ENCODE data around the gene CCND2.

CCND2 gene

DNA sequence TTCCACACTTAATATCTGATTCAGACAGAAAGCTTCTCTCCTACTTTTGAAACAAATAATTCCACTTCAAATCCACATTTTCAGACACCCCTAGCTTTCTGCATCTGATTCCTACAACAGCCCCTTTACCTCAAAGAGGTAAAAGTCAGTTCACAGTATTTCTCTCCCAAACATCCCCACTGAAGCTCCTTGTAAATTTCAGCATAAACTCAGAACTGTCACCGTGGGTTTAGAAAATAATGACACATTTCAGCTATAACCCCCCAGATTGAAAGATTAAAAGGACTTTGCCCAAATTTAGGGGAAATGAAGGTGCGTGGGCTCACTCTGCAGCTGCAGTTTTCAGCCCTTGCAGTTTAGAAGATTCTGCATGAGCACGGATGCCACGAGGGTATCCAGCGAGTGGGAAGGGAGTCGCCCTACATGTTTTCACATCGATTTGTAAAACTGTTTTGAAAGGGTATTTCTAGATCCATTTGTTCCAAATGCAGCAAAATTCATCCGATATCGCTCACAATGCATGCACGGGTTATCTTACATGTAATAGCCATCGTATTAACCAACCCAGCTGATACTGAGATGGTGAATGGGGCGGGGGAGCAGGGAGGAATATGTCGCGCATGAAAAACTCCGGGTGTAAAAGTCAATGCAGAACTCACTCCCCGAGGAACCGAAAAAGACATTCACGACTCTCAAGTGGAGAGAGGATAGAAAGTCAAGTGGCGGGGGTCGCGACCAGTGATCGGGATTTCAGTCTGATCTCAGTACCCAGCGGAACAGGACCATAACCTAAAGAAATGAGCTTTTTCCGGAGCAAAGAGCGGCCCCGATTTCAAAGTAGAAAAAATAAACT is 5.0 kb upstream of the CCND2 start:
- Mint-ChIP-seq H3K4me3 (peak overlapping the region; percentile 91 to 96 (median 93)), H3K27ac (peak overlapping the region; percentile 93 to 98 (median 97)), H3K36me3 (ENCODE audit: low read depth) (no peaks in the 10 kb centered on the region), H3K9me3 (no peaks in the 10 kb centered on the region), H3K27me3 (ENCODE audit: low read depth) (peaks cover 28% of the 10 kb centered on the region), H3K4me1 (peaks cover 12% of the 10 kb centered on the region)
- TF ChIP-seq, protein P1, sequence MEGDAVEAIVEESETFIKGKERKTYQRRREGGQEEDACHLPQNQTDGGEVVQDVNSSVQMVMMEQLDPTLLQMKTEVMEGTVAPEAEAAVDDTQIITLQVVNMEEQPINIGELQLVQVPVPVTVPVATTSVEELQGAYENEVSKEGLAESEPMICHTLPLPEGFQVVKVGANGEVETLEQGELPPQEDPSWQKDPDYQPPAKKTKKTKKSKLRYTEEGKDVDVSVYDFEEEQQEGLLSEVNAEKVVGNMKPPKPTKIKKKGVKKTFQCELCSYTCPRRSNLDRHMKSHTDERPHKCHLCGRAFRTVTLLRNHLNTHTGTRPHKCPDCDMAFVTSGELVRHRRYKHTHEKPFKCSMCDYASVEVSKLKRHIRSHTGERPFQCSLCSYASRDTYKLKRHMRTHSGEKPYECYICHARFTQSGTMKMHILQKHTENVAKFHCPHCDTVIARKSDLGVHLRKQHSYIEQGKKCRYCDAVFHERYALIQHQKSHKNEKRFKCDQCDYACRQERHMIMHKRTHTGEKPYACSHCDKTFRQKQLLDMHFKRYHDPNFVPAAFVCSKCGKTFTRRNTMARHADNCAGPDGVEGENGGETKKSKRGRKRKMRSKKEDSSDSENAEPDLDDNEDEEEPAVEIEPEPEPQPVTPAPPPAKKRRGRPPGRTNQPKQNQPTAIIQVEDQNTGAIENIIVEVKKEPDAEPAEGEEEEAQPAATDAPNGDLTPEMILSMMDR (IDR thresholded peaks at IDR 0.05; ENCODE audit: unreplicated experiment in 3 of 3) = no peak

DNA sequence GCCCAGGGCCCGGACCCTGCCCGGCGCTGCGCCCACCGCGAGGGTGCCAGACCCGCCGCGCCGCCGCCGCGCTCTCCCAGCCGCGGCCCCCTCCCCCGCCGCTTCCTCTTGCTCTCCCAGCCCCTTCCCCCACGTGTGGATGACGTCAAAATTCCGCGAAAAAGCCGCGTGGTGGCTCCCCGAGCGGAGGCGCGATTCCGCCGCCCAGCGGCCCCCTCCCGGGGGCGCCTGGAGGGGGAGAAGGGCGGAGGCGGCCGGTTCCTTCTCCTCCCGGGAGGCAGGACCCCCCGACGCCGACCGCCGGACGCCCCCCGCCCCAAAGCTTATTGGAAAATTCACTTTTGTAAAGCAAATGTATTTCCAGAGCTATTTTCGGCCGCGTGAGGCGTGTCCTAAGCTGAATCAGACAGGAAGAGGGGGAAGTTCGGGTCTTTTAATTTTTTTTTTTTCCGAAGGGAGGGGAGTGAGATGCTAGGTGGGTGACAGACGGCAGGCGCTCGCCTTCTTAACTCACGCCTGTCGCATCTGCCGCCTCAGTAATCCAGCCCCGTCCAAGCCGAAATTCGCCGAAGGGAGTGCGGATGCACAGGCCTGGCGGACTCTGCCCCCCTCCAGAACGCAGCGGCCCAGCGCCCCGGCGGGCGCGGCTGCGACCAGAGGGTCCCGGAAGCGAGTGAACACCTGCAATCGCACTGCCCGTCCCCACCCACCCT is 4.1 kb upstream of the CCND2 start:
- peak overlapping the region; percentile 93 to 97 (median 97) for H3K27ac Mint-ChIP-seq
- H3K9me3 Mint-ChIP-seq = no peaks in the 10 kb centered on the region
- peaks cover 12% of the 10 kb centered on the region for H3K4me1 Mint-ChIP-seq
- H3K27me3 Mint-ChIP-seq (ENCODE audit: low read depth) = peaks cover 28% of the 10 kb centered on the region
- H3K36me3 Mint-ChIP-seq (ENCODE audit: low read depth) = no peaks in the 10 kb centered on the region
- H3K4me3 Mint-ChIP-seq = peak overlapping the region; percentile 89 to 96 (median 91)
- TF ChIP-seq, protein P1 (IDR thresholded peaks at IDR 0.05; ENCODE audit: unreplicated experiment in 3 of 3) = peak in 2 of 3 experiments; percentile 9 to 14

DNA sequence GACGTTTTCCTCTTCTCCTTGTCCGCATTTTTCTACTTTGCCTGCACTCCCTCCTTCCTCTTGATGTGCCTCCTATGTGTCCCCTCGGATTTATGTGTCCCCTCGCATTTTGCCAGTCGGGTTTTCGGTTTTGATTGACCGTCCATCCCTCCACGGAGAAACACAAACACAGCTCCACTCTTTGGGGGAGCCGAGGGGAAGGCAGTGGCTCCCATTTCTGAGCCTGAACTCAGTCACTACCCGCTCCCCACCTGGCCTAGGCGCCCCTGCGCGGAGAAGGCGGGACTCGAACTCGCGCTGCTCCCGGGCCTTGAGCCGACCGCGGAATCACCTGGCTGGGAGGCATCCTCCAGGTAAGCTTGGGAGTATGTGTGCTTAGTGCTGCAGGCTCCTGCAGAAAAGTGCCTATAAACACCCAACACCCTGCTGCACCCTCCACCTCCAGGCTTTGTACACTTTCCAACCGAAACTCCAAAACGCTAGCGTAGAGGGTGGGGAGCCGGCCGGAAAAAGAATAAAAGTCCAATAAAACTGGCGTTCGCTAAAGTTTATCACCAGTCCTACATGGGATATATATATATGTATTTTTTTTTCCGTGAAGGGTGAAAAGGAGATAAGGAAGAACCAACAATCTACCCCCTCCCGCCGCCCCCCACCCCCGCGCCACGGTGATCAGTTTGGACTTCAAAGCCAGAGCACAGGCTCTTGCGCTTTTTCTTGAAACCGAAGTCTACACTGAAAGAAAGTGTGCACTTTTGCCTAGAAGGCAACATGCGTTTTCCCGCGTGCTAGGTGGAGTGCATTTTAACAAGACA is 3.3 kb upstream of the CCND2 start:
- no peaks in the 10 kb centered on the region for H3K9me3 Mint-ChIP-seq
- H3K4me1 Mint-ChIP-seq = peaks cover 12% of the 10 kb centered on the region
- TF ChIP-seq, protein P1 (IDR thresholded peaks at IDR 0.05; ENCODE audit: unreplicated experiment in 3 of 3) = no peak
- H3K4me3 Mint-ChIP-seq = peak overlapping the region; percentile 89 to 96 (median 91)
- H3K27ac Mint-ChIP-seq = peak overlapping the region; percentile 93 to 97 (median 97)
- no peaks in the 10 kb centered on the region for H3K36me3 Mint-ChIP-seq (ENCODE audit: low read depth)
- H3K27me3 Mint-ChIP-seq (ENCODE audit: low read depth) = peaks cover 28% of the 10 kb centered on the region

DNA sequence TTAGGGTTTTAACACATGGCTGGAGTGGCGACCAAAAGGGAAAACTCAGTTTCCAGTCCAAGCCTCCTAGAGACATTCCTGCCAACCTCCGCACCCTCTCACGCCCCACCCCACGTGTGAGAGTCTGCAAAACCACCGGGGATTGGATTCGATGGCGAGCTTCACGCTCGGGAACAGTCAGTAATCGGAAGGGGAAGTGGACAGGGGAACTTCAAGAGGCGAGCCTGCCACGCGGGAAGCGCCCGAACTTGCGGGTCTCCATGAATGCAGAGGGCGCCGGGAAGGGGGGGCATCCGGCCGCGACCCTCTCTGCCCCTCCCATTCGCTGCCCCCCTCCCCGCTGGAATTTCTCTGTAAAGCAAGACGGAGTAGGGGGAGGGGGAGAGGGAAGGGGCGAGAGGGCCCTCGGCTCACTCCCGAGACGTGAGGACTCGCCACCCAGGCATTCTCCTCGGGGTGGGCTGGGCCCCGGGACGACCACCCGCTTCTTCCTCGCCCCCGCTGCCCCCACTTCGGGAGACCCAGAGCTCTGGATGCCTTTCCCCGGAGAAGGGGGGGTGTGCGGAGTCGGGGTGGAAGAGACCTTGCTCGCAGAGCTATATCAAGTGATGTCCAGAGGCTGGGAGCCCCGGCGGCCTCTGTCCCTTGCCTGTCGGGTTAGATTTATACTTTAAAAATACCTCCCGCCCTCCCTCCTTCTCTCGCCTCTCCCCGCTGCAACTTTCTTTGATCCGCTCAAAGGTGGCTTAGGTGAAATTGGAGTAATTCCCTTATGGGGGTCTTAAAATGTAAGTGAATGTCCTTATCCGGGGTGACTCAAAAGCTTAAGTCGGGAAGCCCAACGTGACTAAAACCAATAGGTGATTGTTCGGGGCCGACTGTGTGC is 2.5 kb upstream of the CCND2 start:
- Mint-ChIP-seq H3K4me3 (peak overlapping the region; percentile 91 to 98 (median 96)), H3K27ac (peak overlapping the region; percentile 91 to 98 (median 97)), H3K27me3 (ENCODE audit: low read depth) (peaks cover 28% of the 10 kb centered on the region), H3K4me1 (peaks cover 12% of the 10 kb centered on the region), H3K9me3 (no peaks in the 10 kb centered on the region), H3K36me3 (ENCODE audit: low read depth) (peaks cover 3% of the 10 kb centered on the region)
- TF ChIP-seq, protein P1 (IDR thresholded peaks at IDR 0.05; ENCODE audit: unreplicated experiment in 3 of 3) = no peak

Data from nephron (organoid).